ENCODE data around the gene CCDC85C. TPM values are rescaled to one million over a fixed set of nuclear protein-coding genes. Genes with fewer than 3 reads are reported as not detected.
A peak's percentile ranks its signal among the peaks of the same experiment; 100 is the strongest.

CCDC85C gene
- total RNA-seq, 2 donors from 2014 or later: 2.7 to 3.6 TPM

DNA sequence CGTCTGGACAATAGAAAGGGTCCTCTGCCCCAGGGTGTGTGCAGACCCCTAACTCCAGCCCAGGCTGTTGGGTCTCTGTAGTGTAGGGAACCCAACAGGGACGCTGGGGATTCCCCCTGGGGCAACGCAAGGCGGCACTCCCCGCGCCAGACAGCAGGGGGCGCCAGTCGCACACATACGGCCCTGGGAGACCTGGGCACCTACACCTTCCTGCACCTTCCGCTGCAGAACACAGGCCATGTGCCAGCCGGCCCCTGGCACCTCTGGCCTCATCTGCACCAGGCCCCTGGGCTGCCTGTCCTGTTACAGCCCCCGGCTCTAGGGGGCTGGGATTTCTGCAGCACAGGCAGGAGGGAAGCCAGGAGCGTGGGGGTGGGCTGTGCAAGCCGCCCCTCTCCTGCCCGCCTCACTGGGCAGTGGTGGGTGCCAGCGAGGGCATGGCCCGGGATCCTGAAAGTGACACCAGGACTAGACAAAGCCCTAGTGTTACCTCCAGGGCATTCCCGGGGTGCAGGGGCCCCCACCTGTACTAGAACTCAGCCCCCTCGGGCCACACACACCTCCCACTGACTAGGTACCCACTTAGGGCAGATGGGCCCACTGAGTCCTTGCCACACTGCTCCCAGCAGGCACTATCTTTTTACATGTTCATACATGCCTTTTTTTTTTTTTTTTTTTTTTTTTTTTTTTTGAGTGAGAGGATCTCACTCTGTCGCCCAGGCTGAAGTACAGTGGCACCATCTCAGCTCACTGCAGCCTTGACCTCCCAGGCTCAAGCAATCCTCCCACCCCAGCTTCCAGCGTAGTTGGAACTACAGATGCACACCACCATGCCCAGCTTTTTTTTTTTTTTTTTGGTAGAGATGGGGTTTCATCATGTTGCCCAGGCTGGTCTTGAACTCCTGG is 85.3 kb downstream of the CCDC85C start:
- Mint-ChIP-seq H3K4me1 (ENCODE audit: low read depth in 2 of 2) (no peaks in the 10 kb centered on the region), H3K36me3 (no peaks in the 10 kb centered on the region), H3K27ac (no peak overlapping the region), H3K4me3 (no peak overlapping the region), H3K9me3 (no peaks in the 10 kb centered on the region), H3K27me3 (no peaks in the 10 kb centered on the region)
- DNase-seq (ENCODE audit: low spot score) (peak; percentile 83), ATAC-seq (peak; percentile 66 to 78)

- H3K27me3 Mint-ChIP-seq: no peaks in the 10 kb centered on the region
- no peaks in the 10 kb centered on the region for H3K36me3 Mint-ChIP-seq
- no peaks in the 10 kb centered on the region for H3K4me1 Mint-ChIP-seq (ENCODE audit: low read depth in 2 of 2)
- ATAC-seq: peak in 1 of 2 donors; percentile 1
- no peak for DNase-seq (ENCODE audit: low spot score)
- H3K27ac Mint-ChIP-seq: no peak overlapping the region
- H3K4me3 Mint-ChIP-seq: no peak overlapping the region
- H3K9me3 Mint-ChIP-seq: no peaks in the 10 kb centered on the region
These were observed 86.2 kb downstream of the CCDC85C start for GRCh38 chr14:99517643-99518381.

- H3K4me1 Mint-ChIP-seq (ENCODE audit: low read depth in 2 of 2): no peaks in the 10 kb centered on the region
- no peak for DNase-seq (ENCODE audit: low spot score)
These were observed 87.0 kb downstream of the CCDC85C start for GRCh38 chr14:99516871-99517642.

GRCh38 chr14:99516156-99516870 is 87.7 kb downstream of the CCDC85C start:
- H3K27ac Mint-ChIP-seq: no peak overlapping the region
- no peaks in the 10 kb centered on the region for H3K27me3 Mint-ChIP-seq
- ATAC-seq (no peak), DNase-seq (ENCODE audit: low spot score) (peak; percentile 61)
- no peaks in the 10 kb centered on the region for H3K9me3 Mint-ChIP-seq
- no peak overlapping the region for H3K4me3 Mint-ChIP-seq
- no peaks in the 10 kb centered on the region for H3K36me3 Mint-ChIP-seq
- H3K4me1 Mint-ChIP-seq (ENCODE audit: low read depth in 2 of 2): no peaks in the 10 kb centered on the region

More at GRCh38 chr14:99516871-99517642, 87.0 kb downstream of the CCDC85C start:
- Mint-ChIP-seq H3K4me3 (no peak overlapping the region), H3K27ac (no peak overlapping the region), H3K27me3 (no peaks in the 10 kb centered on the region), H3K9me3 (no peaks in the 10 kb centered on the region), H3K36me3 (no peaks in the 10 kb centered on the region)
- ATAC-seq: no peak

GRCh38 chr14:99515301-99516155 is 88.5 kb downstream of the CCDC85C start:
- Mint-ChIP-seq H3K36me3 (no peaks in the 10 kb centered on the region), H3K4me1 (ENCODE audit: low read depth in 2 of 2) (no peaks in the 10 kb centered on the region), H3K9me3 (no peaks in the 10 kb centered on the region), H3K27me3 (no peaks in the 10 kb centered on the region), H3K4me3 (no peak overlapping the region), H3K27ac (no peak overlapping the region)
- ATAC-seq: no peak
- peak; percentile 58 for DNase-seq (ENCODE audit: low spot score)

GRCh38 chr14:99514552-99515300 is 89.3 kb downstream of the CCDC85C start:
- no peaks in the 10 kb centered on the region for H3K36me3 Mint-ChIP-seq
- no peak overlapping the region for H3K27ac Mint-ChIP-seq
- ATAC-seq: no peak
- no peak overlapping the region for H3K4me3 Mint-ChIP-seq
- H3K27me3 Mint-ChIP-seq: no peaks in the 10 kb centered on the region
- H3K9me3 Mint-ChIP-seq: no peaks in the 10 kb centered on the region
- peak; percentile 56 for DNase-seq (ENCODE audit: low spot score)
- no peaks in the 10 kb centered on the region for H3K4me1 Mint-ChIP-seq (ENCODE audit: low read depth in 2 of 2)

DNA sequence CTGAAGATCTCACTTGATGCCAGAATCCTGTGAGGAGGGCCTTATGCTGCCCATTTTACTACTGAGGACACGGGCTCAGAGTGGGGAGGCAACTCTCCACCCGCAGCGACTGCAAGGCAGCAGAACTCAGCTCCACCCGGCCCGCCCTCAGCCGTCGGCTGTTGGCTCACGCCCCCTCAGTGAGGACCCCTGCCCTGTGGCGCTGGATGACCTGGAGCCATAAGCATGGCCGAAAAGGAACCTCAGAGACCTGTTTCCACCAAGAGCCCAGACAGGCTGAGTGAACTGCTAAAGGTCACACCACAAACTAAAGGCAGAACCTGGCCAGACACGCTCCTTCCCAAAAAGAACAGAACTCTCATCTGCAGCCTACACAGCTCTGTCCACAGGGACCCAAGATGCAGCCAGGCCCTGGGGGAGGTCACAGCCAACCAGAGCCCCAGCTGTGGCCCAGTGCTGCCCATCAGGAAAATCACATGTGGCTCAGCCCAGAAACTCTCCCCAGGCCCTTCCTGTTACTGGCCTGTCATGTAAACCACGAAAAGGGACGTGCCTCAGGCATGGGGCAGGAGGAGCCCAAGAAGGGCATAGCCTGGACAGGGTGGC is 90.0 kb downstream of the CCDC85C start:
- peaks cover 0 to 3% of the 10 kb centered on the region in 2 donors for H3K4me1 Mint-ChIP-seq (ENCODE audit: low read depth in 2 of 2)
- no peaks in the 10 kb centered on the region for H3K9me3 Mint-ChIP-seq

GRCh38 chr14:99513183-99513694 is 90.8 kb downstream of the CCDC85C start:
- Mint-ChIP-seq H3K4me3 (no peak overlapping the region), H3K27me3 (no peaks in the 10 kb centered on the region), H3K36me3 (no peaks in the 10 kb centered on the region), H3K9me3 (no peaks in the 10 kb centered on the region), H3K27ac (no peak overlapping the region), H3K4me1 (ENCODE audit: low read depth in 2 of 2) (peaks cover 0 to 3% of the 10 kb centered on the region in 2 donors)
- no peak for ATAC-seq
- DNase-seq (ENCODE audit: low spot score): peak; percentile 51

More for the DNA sequence above, 90.0 kb downstream of the CCDC85C start:
- ATAC-seq (no peak), DNase-seq (ENCODE audit: low spot score) (peak; percentile 28)
- Mint-ChIP-seq H3K36me3 (no peaks in the 10 kb centered on the region), H3K27me3 (no peaks in the 10 kb centered on the region), H3K4me3 (no peak overlapping the region), H3K27ac (no peak overlapping the region)

GRCh38 chr14:99512571-99513182 is 91.3 kb downstream of the CCDC85C start:
- H3K4me3 Mint-ChIP-seq: no peak overlapping the region
- no peak for ATAC-seq
- H3K27ac Mint-ChIP-seq: no peak overlapping the region
- peaks cover 0 to 3% of the 10 kb centered on the region in 2 donors for H3K4me1 Mint-ChIP-seq (ENCODE audit: low read depth in 2 of 2)
- DNase-seq (ENCODE audit: low spot score): no peak
- H3K36me3 Mint-ChIP-seq: no peaks in the 10 kb centered on the region
- H3K27me3 Mint-ChIP-seq: no peaks in the 10 kb centered on the region
- no peaks in the 10 kb centered on the region for H3K9me3 Mint-ChIP-seq

DNA sequence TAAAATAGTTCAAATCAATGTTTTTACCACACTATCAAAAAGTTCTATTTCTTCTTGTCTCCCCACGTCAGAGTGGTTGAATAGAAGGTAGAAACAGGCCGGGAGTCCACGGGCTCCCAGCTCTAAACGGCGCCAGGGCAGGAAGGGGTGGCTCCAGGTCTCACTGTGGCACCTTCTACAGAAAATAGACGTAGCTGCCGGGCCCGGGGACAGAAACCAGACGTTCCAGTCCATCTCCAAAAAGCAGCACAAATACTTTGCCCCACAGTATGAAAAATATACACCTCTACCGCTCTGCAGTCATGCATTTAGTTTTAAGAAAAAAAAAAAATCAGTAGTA is 91.9 kb downstream of the CCDC85C start:
- Mint-ChIP-seq H3K27ac (no peak overlapping the region), H3K9me3 (no peaks in the 10 kb centered on the region), H3K4me1 (ENCODE audit: low read depth in 2 of 2) (peaks cover 0 to 3% of the 10 kb centered on the region in 2 donors), H3K27me3 (no peaks in the 10 kb centered on the region), H3K36me3 (no peaks in the 10 kb centered on the region), H3K4me3 (no peak overlapping the region)
- ATAC-seq: no peak
- DNase-seq (ENCODE audit: low spot score): no peak

DNA sequence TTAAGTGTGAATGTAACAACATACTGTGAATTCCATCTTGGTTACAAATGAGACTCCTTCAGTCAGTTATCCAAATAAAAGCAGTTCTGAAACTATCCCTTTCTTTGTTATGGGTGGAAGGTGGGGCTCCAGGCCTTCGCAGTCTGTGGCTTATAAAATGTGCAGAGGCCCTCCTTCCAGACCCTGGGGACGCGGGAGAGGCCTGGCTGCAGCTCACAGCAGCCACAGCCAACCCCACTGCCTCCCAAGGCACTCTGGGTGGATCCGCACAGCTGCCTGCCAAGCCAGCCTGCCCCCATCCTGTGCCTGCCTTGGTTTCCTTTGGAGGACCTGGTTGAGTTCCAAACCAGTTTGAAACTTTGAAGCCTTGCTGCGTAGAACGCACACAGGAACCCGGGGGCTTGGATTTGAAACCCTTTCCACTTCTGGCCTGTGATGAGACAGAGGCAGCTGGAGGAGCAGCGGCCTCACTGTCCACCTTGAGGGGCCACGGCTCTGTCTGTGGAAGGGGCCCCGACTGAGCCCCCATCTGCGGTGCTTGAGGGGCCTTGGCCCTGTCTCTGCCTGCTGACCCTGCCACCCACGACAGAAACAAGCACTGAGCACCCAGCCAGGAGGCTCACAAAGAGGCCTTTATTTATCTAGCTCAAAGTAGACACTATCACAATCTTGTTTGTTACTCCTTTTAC is 92.4 kb downstream of the CCDC85C start:
- no peaks in the 10 kb centered on the region for H3K36me3 Mint-ChIP-seq
- H3K4me3 Mint-ChIP-seq: no peak overlapping the region
- no peak overlapping the region for H3K27ac Mint-ChIP-seq
- no peaks in the 10 kb centered on the region for H3K27me3 Mint-ChIP-seq
- H3K4me1 Mint-ChIP-seq (ENCODE audit: low read depth in 2 of 2): peaks cover 0 to 3% of the 10 kb centered on the region in 2 donors
- H3K9me3 Mint-ChIP-seq: no peaks in the 10 kb centered on the region
- DNase-seq (ENCODE audit: low spot score): no peak
- no peak for ATAC-seq

Measured in natural killer cell treated with Interleukin-12 subunit alpha and Interleukin-12 subunit beta and Interleukin-15 and Interleukin-18, amount 100 ng/mL, for 72 hours (primary cell).